Colonic mucosa (tissue), 4 donors: Measurements from ENCODE around the gene HOXA11. TPM values are rescaled to one million over a fixed set of nuclear protein-coding genes. Genes with fewer than 3 reads are reported as not detected.

ENCODE experiments used
- DNase-seq: peaks from one replicate; pipeline ENCODE4 v3.0.0-alpha.2; 2020
- H3K27ac ChIP-seq: fragments of 200-600 bp; one replicate; pipeline ENCODE4 v1.8.0; 2021
- H3K27me3 ChIP-seq: fragments of 200-600 bp; one replicate; pipeline ENCODE4 v1.8.0; 2021
- H3K36me3 ChIP-seq: fragments of 200-600 bp; one replicate; pipeline ENCODE4 v1.8.0; 2021
- H3K4me1 ChIP-seq: fragments of 200-600 bp; one replicate; pipeline ENCODE4 v1.8.0; 2021; ENCODE audit warnings: mild to moderate bottlenecking
- H3K4me3 ChIP-seq: fragments of 200-600 bp; one replicate; pipeline ENCODE4 v1.8.0; 2021
- H3K9ac ChIP-seq, 2 donors: one replicate each; pipeline ENCODE4 v1.7.0; 2013; ENCODE audit warnings: control low read depth in 2 of 2, low read depth in 2 of 2, low read length in 2 of 2
- H3K9me3 ChIP-seq: fragments of 200-600 bp; one replicate; pipeline ENCODE4 v1.8.0; 2021
- intact Hi-C: fragments of 100-400 bp; cut with DNase I; formaldehyde crosslinking; loops from one replicate; pipeline ENCODE4 v1.14.1; 2022
- total RNA-seq, 2 donors: library from RNA; stranded (reverse); fragmentation: NEBNext Ultra II Directional in 1 of 2; extraction: Animal tissue kit (Norgen Biotek cat#: 25700) in 1 of 2; gene quantifications; one replicate each; pipeline ENCODE4 v1.2.1, GENCODE V29; 2021
- TF ChIP-seq, protein P1 (sequence below): fragments of 200-600 bp; IDR thresholded peaks from one replicate; pipeline ENCODE4 v1.8.0; 2022; ENCODE audit warnings: antibody characterized with exemption, mild to moderate bottlenecking
- donor health status: healthy.
- donor health status: DM: no; HTN: no; CAD: no.
- donor health status: DM: no; HTN: no; CAD: no.

HOXA11 gene
- total RNA-seq, 2 donors from 2014 or later: 2.9 to 3.7 TPM

DNA sequence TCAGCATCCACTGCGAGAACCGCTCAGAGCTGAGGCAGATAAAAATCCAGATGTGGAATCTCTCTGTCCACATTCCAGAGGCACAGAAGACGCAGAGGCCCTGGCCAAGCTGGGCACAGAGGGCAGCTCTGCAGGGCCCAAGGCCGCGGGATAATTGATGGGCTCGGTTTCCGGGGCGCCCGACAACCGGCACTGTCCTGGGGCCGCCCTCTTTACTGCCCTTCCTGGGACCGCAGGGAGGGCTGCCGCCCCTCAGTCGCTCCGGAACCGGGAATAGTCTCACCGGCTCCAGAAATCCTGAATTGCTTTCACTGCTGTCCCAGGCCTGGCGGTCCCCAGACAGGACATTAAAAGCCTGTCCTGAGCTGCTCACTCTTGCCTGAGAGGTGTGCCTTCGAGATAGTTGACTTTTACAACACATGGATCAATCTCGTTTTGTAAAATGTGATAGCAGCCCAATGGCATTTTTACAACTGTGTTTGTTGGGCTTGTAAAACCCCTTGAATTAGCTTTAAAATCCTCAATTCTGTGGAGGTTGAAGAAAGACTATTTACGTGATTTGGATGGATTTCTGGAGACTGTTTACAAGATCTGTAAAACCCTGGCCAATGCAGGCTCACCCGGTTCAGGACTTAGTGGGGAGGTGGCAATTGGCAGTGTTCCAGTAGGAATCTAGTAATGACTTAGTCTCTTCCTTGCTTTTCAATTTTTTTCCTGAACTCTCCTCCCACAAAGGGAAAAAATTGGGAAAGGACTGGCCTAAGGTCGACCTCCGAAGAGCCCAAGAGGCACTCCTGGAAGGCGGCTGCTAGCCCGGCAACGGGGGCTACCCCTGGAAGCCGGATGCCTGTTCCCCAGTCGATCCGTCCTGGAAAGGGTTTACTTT lies 36.0 kb downstream of the HOXA11 start:
- Histone ChIP-seq H3K27me3 (no peaks in the 10 kb centered on the region), H3K9me3 (no peaks in the 10 kb centered on the region), H3K36me3 (no peaks in the 10 kb centered on the region), H3K27ac (peak overlapping the region; percentile 97), H3K9ac (peak overlapping the region; percentile 78 to 100), H3K4me3 (peak overlapping the region; percentile 47), H3K4me1 (peaks cover 17% of the 10 kb centered on the region)
- intact Hi-C loops: no loop called here
- peak; percentile 76 for DNase-seq
- TF ChIP-seq, protein P1, sequence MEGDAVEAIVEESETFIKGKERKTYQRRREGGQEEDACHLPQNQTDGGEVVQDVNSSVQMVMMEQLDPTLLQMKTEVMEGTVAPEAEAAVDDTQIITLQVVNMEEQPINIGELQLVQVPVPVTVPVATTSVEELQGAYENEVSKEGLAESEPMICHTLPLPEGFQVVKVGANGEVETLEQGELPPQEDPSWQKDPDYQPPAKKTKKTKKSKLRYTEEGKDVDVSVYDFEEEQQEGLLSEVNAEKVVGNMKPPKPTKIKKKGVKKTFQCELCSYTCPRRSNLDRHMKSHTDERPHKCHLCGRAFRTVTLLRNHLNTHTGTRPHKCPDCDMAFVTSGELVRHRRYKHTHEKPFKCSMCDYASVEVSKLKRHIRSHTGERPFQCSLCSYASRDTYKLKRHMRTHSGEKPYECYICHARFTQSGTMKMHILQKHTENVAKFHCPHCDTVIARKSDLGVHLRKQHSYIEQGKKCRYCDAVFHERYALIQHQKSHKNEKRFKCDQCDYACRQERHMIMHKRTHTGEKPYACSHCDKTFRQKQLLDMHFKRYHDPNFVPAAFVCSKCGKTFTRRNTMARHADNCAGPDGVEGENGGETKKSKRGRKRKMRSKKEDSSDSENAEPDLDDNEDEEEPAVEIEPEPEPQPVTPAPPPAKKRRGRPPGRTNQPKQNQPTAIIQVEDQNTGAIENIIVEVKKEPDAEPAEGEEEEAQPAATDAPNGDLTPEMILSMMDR: no peak

DNA sequence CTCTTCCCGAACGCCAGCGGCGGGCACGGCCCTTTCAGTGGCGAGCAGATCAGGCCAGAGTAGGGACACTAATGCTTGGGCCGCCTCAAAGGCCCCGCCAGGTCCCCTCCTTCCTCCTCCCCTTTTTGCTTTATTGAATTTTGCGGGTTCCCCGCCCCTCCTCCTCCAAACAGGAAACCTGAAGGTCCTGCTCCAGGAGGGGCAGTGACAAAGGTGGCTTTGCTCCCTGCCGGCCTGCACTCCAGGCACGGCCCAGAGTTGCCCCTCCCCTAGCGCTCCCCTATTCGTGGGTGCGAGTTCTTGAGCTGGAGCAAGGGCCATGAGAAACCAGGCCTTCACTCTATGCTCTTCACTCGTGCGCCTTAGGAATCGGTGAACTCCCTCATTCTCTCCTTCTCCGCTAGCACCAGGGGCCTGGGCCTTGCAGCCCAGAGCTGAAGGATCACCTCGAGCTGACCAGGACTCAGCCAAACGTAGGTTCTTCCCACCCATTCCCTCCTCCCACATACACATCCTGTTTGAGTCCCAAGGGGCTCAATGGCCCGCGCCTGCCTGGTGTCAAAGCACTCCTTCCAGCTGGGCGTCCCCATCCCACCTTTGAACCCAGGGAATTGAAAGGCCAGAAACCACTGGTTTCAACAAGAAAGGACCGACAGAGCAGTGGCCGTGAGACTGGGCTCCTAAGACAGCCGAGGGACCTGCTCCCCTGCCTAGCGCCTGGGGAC lies 36.8 kb downstream of the HOXA11 start:
- Histone ChIP-seq H3K4me1 (peaks cover 17% of the 10 kb centered on the region), H3K4me3 (peak overlapping the region; percentile 47), H3K27ac (peak overlapping the region; percentile 97), H3K27me3 (no peaks in the 10 kb centered on the region), H3K36me3 (no peaks in the 10 kb centered on the region), H3K9me3 (no peaks in the 10 kb centered on the region), H3K9ac (peak overlapping the region; percentile 78 to 100)
- peak; percentile 81 for DNase-seq
- TF ChIP-seq, protein P1: no peak
- intact Hi-C loops: no loop called here

DNA sequence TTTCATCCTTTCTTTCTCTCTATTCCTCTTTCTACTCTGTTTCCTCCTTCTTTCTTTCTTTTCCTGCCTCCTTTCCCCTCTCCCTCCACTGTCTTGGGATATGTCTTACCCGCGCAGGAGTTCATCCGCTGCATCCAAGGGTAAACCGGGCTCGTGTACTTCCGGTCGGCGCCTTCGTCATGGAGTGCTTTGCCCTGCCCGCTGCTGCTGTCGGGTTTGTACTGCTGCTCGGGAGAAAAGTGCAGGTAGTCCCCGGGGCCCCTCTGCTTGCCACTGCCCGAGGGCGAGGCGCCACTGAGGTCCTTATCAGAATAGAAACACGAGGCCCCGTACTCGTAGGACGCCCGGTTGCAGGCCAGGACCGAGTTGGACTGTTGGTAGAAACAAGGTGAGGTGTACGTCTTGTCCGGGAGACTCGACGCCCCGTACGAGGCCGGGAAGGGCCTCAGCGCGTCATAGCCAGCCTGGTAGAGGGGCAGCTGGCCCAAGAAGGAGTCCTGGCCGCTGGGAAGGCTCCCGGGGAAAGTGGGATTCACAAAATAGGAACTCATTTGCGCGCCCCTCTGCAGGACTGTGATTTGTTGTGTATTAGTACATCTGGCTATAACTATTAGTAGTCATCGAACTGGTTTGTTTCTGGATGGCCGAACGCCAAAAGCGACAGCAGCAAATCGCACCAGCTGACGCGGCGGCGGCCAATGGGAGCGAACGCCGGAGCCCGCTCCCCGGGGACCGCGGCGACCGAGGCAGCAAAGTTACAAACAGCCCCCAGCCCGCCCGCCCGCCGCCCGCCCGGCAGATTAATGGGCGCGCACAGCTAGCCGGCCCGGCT lies 37.6 kb downstream of the HOXA11 start, which contains the start of gene HOXA6:
Gene HOXA6, minus strand, starts transcription at position 576 of the 832 bp plus-strand sequence. Its CDS starts 25 bp downstream, at position 551.
- peak within 1 kb of the TSS; percentile 47 for H3K4me3 ChIP-seq
- peak; percentile 81 for DNase-seq
- H3K27ac ChIP-seq: peak within 1 kb of the TSS; percentile 97
- TF ChIP-seq, protein P1: no peak
- H3K27me3 ChIP-seq: no peaks in the 10 kb centered on the region
- no peaks in the 10 kb centered on the region for H3K36me3 ChIP-seq
- peaks cover 17% of the 10 kb centered on the region for H3K4me1 ChIP-seq
- intact Hi-C loops: no loop called here
- peak within 1 kb of the TSS; percentile 78 to 100 for H3K9ac ChIP-seq
- H3K9me3 ChIP-seq: no peaks in the 10 kb centered on the region

DNA sequence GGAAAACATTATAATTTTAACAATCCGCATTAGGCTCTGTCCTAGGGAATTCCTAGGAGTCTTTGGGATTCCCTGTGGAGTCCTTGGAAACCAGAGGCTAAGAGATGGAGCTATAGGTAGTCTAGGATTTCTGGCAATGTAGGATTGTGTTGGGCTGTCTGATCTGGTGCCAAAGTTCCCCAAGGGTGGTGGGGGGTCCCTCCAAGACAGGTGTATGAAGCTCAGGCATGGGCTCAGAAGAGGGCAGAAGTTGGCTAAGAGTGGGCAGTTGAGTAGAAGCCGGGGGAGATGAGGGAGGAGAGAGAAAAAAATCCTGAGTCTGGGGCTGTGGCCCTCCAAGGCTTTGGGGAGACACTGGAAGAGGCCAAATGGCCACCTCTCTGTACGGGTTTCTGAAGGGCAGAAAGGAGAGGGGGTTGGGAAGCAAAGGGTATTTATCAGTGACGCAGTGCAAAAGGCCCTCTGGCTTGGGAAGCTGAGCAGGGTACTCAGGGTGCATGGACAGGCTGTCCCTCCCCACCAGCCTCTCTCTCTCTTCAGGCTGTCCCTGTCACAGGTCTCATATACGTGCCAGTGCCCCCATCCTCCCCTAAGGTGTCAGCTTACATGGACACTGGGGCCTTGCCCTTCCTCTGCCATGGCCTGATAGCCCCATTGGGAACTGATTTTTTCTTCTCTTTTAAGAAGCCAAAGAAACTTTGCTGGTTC lies 38.4 kb downstream of the HOXA11 start:
- TF ChIP-seq, protein P1: no peak
- no peaks in the 10 kb centered on the region for H3K36me3 ChIP-seq
- no peaks in the 10 kb centered on the region for H3K27me3 ChIP-seq
- peak overlapping the region; percentile 40 to 100 for H3K9ac ChIP-seq
- no peaks in the 10 kb centered on the region for H3K9me3 ChIP-seq
- peak overlapping the region; percentile 97 for H3K27ac ChIP-seq
- DNase-seq: peak; percentile 31
- intact Hi-C loops: no loop called here
- peaks cover 17% of the 10 kb centered on the region for H3K4me1 ChIP-seq
- H3K4me3 ChIP-seq: no peak overlapping the region
